ENCODE measurements around the gene LRRC23.

DNA sequence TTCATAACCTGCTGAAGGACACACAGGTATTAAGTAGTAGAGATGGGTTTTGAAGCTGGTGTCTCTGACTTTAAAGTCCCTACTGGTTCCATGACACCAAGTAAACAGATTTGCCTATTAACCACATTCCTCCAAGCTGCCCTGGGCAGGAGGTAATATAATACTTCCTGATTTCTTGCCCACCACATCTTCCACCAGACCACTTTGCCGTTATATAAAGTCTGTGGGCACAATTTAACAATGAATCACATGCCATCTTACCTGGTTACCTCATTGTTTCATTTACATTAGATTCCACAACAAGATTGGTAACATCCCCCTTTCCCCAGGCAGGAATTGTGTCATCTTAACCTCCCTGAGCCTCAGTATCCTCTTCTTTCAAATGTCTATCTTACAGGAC, 900 bp upstream of the LRRC23 start:
- no peak for TF ChIP-seq TAF1 (IDR thresholded peaks at IDR 0.05; ENCODE audit: low read depth, low read length)
- no peak for TF ChIP-seq POLR2A (IDR thresholded peaks at IDR 0.05; ENCODE audit: low read depth, low read length)
